GM18951 (cell line): Measurements from ENCODE around the gene GRIN2C.

Experiments
- POLR2A ChIP-seq: IDR thresholded peaks from 4 replicates; pipeline ENCODE4 v1.6.1; 2011; ENCODE audit warnings: mild to moderate bottlenecking; ENCODE audit not compliant: insufficient read length, insufficient read depth; ENCODE audit errors: extremely low read depth
- in situ Hi-C: fragments of 300-500 bp; cut with MboI; formaldehyde crosslinking; loops from one replicate; pipeline ENCODE4 v1.12.0; 2022; ENCODE audit warnings: low sequenced_read_pairs, mixed read lengths, inconsistent platforms; ENCODE audit not compliant: unreplicated experiment

Gene GRIN2C

DNA sequence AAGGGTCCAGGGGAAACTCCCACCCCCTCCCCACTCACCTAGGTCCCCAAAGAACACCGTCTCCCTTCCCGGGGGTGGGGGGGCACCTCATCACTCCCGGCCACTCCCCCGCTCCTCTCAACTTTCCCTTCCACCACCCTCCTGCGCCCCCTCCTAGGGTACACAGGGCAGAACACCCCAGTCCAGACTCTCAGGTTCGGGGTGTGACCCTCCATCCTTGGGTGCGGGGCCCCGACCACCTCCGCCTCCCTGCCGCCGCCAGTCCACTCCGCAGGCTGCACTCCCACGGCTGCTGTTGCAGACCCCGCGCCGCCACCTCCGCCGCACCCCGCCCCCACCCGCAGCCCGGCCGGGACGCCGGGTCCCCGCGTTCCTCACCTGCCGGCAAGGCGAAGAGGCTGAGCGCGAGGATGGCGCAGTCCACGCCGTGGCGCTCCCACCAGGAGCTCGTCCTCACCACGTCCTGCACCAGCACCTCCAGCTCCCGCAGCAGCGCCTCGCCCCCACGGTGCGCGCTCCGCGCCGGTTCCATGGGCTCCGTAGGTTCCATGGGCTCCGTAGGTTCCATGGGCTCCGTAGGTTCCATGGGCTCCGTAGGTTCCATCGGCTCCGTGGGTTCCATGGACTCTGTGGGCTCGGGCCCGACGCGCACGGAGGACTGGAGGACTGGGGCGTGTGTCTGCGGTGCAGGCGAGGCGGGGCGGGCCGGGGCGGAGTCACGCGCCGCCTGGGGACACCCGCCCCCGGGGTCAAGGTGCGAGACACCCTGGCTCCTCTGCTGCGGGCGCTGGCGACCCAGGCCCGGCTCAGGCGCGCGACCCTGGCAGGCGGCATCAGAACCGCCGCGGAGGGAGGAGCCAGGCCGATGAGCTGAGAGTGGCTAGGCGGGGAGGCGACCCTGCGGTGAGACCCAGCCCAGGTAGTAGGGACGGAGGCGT is 33.6 kb upstream of the GRIN2C start, which contains the start of gene FADS6:
FADS6 (minus strand) TSS at position 660 of the 938 bp plus-strand sequence; CDS start at position 622, 38 bp downstream.
- in situ Hi-C loops = no loop called here
- TF ChIP-seq POLR2A = no peak

- no peak for TF ChIP-seq POLR2A
- in situ Hi-C loops = no loop called here
Observed at GRCh38 chr17:74892013-74892841, 32.5 kb upstream of the GRIN2C start.

DNA sequence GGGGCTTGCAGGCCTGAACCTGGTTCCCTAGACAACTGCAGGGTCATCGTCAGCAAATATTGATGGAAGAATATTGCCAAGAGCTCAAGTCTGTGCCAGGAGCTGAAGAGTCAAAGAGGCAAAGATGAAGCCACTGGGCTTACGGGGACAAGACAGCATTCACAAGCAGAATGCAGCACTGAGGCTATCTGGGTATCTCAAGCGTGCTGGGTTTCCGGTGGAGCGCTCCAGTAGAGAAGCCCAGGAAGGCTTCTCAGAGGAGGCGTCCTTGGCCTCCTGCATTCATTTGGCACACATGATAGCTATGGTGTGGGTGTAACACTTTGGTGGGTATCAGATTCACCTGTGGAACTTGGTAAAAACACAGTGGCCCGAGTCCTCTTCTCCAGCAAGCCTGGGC is 30.9 kb upstream of the GRIN2C start:
- in situ Hi-C loops = no loop called here
- no peak for TF ChIP-seq POLR2A

GRCh38 chr17:74888469-74888868 is 28.8 kb upstream of the GRIN2C start:
- in situ Hi-C loops = no loop called here
- no peak for TF ChIP-seq POLR2A

GRCh38 chr17:74883241-74883745 is 23.6 kb upstream of the GRIN2C start:
- no peak for TF ChIP-seq POLR2A

DNA sequence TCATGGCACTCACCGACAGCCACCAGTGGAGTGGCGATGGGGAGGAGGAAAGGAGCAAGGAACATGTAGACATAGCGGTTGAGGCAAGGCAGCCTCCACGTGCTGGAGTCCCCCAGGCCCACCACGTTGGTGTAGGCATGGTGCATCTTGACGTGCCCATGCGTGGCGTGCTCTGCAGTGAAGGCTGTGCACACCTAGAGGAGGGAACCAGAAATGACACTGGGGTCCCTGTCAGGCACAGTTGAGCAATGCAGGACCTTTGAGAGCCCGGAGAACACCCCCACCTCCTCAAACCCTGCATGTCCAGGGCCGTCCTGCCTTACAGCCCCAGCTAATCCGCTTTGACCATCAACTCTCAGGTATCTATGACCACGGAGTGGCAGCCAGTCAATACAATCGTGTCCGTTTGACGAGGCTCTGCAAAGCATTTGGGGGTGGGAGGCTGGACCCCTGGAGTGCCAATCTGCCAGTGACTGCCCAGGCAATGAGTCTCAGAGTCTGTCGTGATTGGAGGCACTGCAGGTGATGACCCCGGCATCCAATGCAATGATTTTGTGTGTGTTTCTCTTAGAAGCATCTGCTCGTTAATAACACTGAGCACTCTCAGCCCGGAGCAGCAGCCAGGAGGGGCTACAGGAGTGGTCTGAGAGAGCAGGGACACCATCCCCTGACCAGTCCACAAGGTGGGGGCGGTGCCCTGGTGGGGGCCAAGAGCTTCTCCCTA is 23.0 kb upstream of the GRIN2C start:
- in situ Hi-C loops = no loop called here

More at GRCh38 chr17:74883241-74883745, 23.6 kb upstream of the GRIN2C start:
- in situ Hi-C loops = no loop called here

GRCh38 chr17:74881073-74881472 is 21.4 kb upstream of the GRIN2C start:
- in situ Hi-C loops = no loop called here
- no peak for TF ChIP-seq POLR2A

More for the DNA sequence above, 23.0 kb upstream of the GRIN2C start:
- no peak for TF ChIP-seq POLR2A

DNA sequence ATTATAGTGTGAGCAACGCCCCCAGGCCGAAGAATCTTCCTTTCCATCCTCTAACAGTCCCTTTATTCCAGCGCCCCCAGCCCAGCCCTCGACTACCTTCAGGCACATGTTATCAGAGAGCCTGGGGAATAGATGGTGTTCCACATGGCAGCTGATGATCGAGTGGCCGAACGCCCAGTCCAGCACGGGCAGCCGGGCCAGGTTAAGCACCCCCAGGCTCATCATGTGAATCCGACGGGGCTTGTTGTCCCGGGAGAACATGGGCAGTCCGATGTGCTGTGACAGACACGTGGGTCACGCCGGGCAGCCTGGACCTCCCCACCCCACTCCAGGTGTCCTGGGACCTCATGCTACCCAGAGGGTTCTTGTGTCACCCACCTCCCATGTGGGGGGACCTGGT is 19.6 kb upstream of the GRIN2C start:
- in situ Hi-C loops = no loop called here
- TF ChIP-seq POLR2A = no peak

DNA sequence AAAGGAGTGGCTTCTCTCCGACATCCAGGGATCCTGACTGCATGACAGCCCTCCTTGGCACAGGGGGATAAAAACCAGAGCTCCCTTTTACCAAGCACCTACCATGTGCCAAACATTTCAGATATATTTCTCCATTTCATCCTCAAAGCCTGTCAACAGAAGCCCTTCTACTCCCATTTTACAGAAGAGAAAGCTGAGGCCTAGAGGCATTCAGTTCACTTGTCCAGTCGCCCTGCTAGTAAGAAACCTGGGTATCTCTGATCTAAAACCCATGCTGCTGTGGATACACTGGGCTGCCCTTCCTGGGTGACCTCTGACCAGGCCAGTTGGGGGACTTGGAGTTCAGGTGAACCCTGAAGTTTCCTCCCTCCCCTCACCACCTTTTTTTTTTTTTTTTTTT is 19.0 kb upstream of the GRIN2C start:
- TF ChIP-seq POLR2A = no peak
- in situ Hi-C loops = no loop called here

- no peak for TF ChIP-seq POLR2A
- in situ Hi-C loops = no loop called here
Observed at GRCh38 chr17:74877592-74878548, 18.2 kb upstream of the GRIN2C start.

GRCh38 chr17:74875977-74876593 is 16.4 kb upstream of the GRIN2C start:
- in situ Hi-C loops = no loop called here
- TF ChIP-seq POLR2A = no peak
